ENCODE data around the gene COL23A1. TPM values are rescaled to one million over a fixed set of nuclear protein-coding genes. Genes with fewer than 3 reads are reported as not detected.

The COL23A1 gene
- total and polyA plus RNA-seq, 2 of the 13 experiments (the other 11 are each of a cell fraction or from before 2014, with no cell fraction given), result not detected

GRCh38 chr5:178626484-178627258, 36.5 kb upstream of the COL23A1 start, which contains the start of gene CLK4 (continued):
- TF ChIP-seq PBX2 (CRISPR knock-in tag; IDR thresholded peaks at IDR 0.05), result no peak
- TF ChIP-seq AHDC1 (CRISPR knock-in tag; IDR thresholded peaks at IDR 0.05; ENCODE audit: borderline replicate concordance), result peak; percentile 60; the same call in 1 of the 2 replicates
- TF ChIP-seq TBX2 (CRISPR knock-in tag; IDR thresholded peaks at IDR 0.05; ENCODE audit: borderline replicate concordance), result peak; percentile 60; the same call in 1 of the 2 replicates
- TF ChIP-seq RARG (CRISPR knock-in tag; IDR thresholded peaks at IDR 0.05; ENCODE audit: low read depth), result no peak
- no peak for TF ChIP-seq RBAK (CRISPR knock-in tag; IDR thresholded peaks at IDR 0.05)
- TF ChIP-seq ZNF678 (CRISPR knock-in tag; IDR thresholded peaks at IDR 0.05), result 0 out of 2 replicates have a peak, but pooled peaks have one; percentile 10
- TF ChIP-seq ZSCAN9 (CRISPR knock-in tag; IDR thresholded peaks at IDR 0.05; ENCODE audit: borderline replicate concordance), result no peak
- TF ChIP-seq GLMP (CRISPR knock-in tag; IDR thresholded peaks at IDR 0.05; ENCODE audit: borderline replicate concordance), result no peak
- TF ChIP-seq GLI4 (CRISPR knock-in tag; IDR thresholded peaks at IDR 0.05; ENCODE audit: borderline replicate concordance), result peak; percentile 79; the same call in 1 of the 2 replicates
- no peak for TF ChIP-seq ZBTB46 (CRISPR knock-in tag; IDR thresholded peaks at IDR 0.05; ENCODE audit: borderline replicate concordance)
- no peak for TF ChIP-seq ZNF468 (CRISPR knock-in tag; IDR thresholded peaks at IDR 0.05)
- 0 out of 2 replicates have a peak, but pooled peaks have one; percentile 18 for TF ChIP-seq SKIL (CRISPR knock-in tag; IDR thresholded peaks at IDR 0.05; ENCODE audit: borderline replicate concordance)
- 0 out of 2 replicates have a peak, but pooled peaks have one; percentile 25 for TF ChIP-seq HOXD1 (CRISPR knock-in tag; IDR thresholded peaks at IDR 0.05)
- peak; percentile 82; the same call in 1 of the 2 replicates for TF ChIP-seq ZNF224 (CRISPR knock-in tag; IDR thresholded peaks at IDR 0.05)
- no peak for TF ChIP-seq RFX3 (CRISPR knock-in tag; IDR thresholded peaks at IDR 0.05)
- no peak for TF ChIP-seq ZNF432 (CRISPR knock-in tag; IDR thresholded peaks at IDR 0.05; ENCODE audit: borderline replicate concordance)
